Mesothelial cell of epicardium (in vitro differentiated cells): ENCODE data around the gene CYRIA. TPM values are rescaled to one million over a fixed set of nuclear protein-coding genes. Genes with fewer than 3 reads are reported as not detected.

ENCODE experiments used
- DNase-seq, 2 experiments: peaks; one replicate each; pipeline ENCODE4 v3.0.0; 2021; ENCODE audit warnings: low spot score in 2 of 2; ENCODE audit not compliant: unreplicated experiment in 2 of 2
- H3K27ac Mint-ChIP-seq: 2 replicates; pipeline ENCODE4 v1.8.0; 2021; ENCODE audit warnings: mixed read lengths
- H3K27me3 Mint-ChIP-seq: 2 replicates; pipeline ENCODE4 v1.8.0; 2021; ENCODE audit warnings: low read depth, mixed read lengths
- H3K36me3 Mint-ChIP-seq: 2 replicates; pipeline ENCODE4 v1.8.0; 2021; ENCODE audit warnings: mixed read lengths
- H3K4me1 Mint-ChIP-seq: 2 replicates; pipeline ENCODE4 v1.8.0; 2021; ENCODE audit warnings: mixed read lengths
- H3K4me3 Mint-ChIP-seq: 2 replicates; pipeline ENCODE4 v1.8.0; 2021; ENCODE audit warnings: mild to moderate bottlenecking, moderate library complexity, mixed read lengths
- H3K9me3 Mint-ChIP-seq: 2 replicates; pipeline ENCODE4 v1.8.0; 2021; ENCODE audit warnings: mixed read lengths
- CTCF ChIP-seq: fragments of 200-600 bp; sonication (generic); IDR thresholded peaks from one replicate; pipeline ENCODE4 v1.5.0; 2021; ENCODE audit warnings: antibody characterized with exemption; ENCODE audit not compliant: unreplicated experiment
- total RNA-seq: library from RNA; stranded (reverse); gene quantifications from 3 replicates; pipeline ENCODE4 v1.2.1, GENCODE V29; 2021

The CYRIA gene
- total RNA-seq, 1 donor from 2014 or later: 4.0 TPM

DNA sequence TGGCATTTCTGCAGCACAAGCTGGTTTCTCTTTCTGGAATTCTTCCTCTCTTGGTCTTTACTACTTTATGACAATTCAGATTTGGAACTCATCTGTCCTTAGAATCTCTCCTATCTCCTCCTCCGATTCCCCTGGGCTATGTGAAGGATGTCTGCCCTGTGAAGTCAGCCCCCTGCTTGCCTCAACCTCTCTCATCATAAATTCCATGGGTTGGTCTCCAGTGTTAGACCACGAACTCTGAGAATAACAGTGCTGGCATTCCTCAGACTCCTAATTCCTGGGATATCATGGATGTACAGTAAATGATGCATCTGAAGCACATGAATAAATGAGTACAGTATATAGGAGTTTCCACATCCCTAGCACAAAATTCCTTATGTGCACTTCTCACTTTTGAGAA is 21.0 kb upstream of the CYRIA start:
- Mint-ChIP-seq H3K36me3 (no peaks in the 10 kb centered on the region), H3K27ac (no peak overlapping the region), H3K4me1 (peaks cover 16% of the 10 kb centered on the region), H3K27me3 (no peaks in the 10 kb centered on the region), H3K9me3 (no peaks in the 10 kb centered on the region), H3K4me3 (no peak overlapping the region)
- no peak for DNase-seq
- no peak for TF ChIP-seq CTCF

DNA sequence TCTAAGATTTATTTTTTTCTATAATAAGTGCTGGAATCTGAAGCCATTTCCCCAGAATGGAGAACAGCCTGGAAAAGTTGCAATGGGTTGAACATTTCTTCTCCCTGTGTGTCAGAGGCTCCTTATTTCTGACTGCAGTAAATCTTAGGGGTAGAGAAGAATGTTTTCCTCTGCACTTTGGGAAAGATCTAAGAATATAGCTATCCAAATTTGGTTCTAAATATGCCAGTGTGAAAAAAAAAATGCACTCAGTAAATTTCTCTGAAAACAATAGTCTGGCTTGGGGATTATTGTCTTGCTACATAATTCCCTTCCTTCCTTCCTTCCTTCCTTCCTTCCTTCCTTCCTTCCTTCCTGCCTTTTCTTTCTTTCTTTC is 19.7 kb upstream of the CYRIA start:
- TF ChIP-seq CTCF: no peak
- Mint-ChIP-seq H3K4me1 (peaks cover 16% of the 10 kb centered on the region), H3K36me3 (no peaks in the 10 kb centered on the region), H3K9me3 (no peaks in the 10 kb centered on the region), H3K27ac (peak overlapping the region; percentile 81), H3K27me3 (no peaks in the 10 kb centered on the region), H3K4me3 (no peak overlapping the region)
- DNase-seq: no peak

- Mint-ChIP-seq H3K36me3 (no peaks in the 10 kb centered on the region), H3K27me3 (no peaks in the 10 kb centered on the region), H3K27ac (peak overlapping the region; percentile 28), H3K4me3 (no peak overlapping the region), H3K9me3 (no peaks in the 10 kb centered on the region), H3K4me1 (peaks cover 16% of the 10 kb centered on the region)
- no peak for TF ChIP-seq CTCF
- no peak for DNase-seq
Observed at GRCh38 chr2:16684676-16685339, 19.2 kb upstream of the CYRIA start.

DNA sequence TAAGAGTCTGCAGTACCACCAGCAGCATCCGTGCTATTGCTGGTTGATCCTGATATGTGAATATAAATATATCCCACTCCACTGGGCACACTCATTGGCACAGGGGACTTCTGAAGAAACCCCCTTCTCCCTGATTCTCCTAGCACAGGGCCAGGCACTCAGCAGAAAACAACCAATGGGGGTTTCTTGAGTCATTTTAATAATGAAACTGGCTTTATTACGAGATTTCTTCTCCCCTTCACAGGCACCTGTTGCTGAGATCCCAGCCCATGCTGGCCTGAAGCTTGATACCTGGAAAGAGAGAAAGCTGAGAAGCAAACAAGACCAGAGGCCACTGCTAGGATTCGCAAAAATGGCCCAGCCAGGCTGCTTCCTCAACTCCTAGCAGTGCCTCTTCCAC is 17.9 kb upstream of the CYRIA start:
- Mint-ChIP-seq H3K4me1 (peaks cover 16% of the 10 kb centered on the region), H3K9me3 (no peaks in the 10 kb centered on the region), H3K4me3 (no peak overlapping the region), H3K27me3 (no peaks in the 10 kb centered on the region), H3K27ac (no peak overlapping the region), H3K36me3 (no peaks in the 10 kb centered on the region)
- no peak for TF ChIP-seq CTCF
- DNase-seq: no peak

DNA sequence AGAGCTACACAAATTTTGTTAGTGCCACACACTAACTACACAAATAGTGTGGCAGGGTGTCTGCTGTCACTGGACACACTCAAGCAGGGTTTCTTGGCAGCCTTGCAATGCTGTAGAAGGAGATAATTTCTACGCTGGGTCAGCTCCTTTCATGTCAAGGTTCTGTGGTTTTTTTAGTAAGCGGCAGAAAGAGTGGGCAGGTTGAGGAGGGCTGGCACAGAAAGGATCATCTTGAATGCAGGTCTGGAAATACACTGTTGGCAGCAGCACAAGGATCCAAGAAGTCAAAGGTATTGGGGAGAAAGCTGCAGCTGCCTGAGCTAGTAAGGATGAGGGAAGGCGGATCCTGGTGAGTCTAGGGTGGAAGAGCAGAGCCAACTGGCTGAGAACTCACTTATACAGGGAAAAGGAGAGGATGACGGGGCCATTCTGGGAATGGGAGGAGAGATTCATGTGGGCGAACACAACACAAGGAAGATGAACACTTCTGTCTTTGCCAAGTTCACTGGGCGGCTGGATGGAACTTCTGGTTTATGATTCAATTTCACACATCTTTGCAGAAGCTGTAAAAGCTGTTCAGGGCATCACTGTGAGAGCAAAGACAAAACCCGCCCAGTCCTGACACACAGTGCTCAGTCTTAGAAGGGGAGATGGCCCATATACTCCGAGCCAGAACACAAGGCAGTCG is 16.9 kb upstream of the CYRIA start:
- H3K9me3 Mint-ChIP-seq: peaks cover 8% of the 10 kb centered on the region
- no peak overlapping the region for H3K4me3 Mint-ChIP-seq
- DNase-seq: no peak
- H3K27ac Mint-ChIP-seq: no peak overlapping the region
- peaks cover 4% of the 10 kb centered on the region for H3K36me3 Mint-ChIP-seq
- H3K4me1 Mint-ChIP-seq: peaks cover 16% of the 10 kb centered on the region
- TF ChIP-seq CTCF: no peak
- no peaks in the 10 kb centered on the region for H3K27me3 Mint-ChIP-seq
